Suprapubic skin (tissue), 3 donors: ENCODE results near the gene EVL.

Source experiments
- POLR2AphosphoS5 ChIP-seq, 3 donors: sonication (generic); formaldehyde crosslinking; IDR thresholded peaks; one replicate each; pipeline ENCODE4 v1.6.1; 2017; ENCODE audit warnings: antibody characterized with exemption in 3 of 3
- TF ChIP-seq, protein P1 (sequence below), 2 donors: fragments of 200-600 bp in 1 of 2; fragments of 450-650 bp in 1 of 2; sonication (generic) in 1 of 2; IDR thresholded peaks; one replicate each; pipeline ENCODE4 v1.5.1; 2016 to 2019; ENCODE audit warnings: antibody characterized with exemption in 2 of 2, mild to moderate bottlenecking in 1 of 2, moderate library complexity in 1 of 2

DNA sequence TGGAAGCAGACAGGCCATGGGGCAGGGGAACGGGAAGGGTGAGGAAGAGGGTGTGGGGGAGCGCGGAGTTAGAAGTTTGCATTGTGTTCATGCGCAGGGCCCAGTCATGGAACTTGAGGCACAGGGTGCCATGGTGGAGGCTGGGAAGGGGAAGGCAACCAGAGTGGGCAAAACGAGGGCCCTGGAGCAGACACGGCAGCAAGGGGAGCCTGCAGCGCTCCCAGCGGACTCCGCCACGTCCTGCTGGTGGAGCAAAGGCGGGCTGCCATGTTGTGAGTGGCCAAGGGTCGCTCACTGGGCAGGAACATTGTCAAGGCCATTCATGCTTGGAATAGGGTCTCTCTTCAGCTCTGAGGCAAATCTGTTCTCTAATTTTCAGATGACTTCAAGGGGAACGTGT is 73.7 kb downstream of the EVL start:
- TF ChIP-seq POLR2AphosphoS5 (IDR thresholded peaks at IDR 0.05) = no peak
- TF ChIP-seq, protein P1, sequence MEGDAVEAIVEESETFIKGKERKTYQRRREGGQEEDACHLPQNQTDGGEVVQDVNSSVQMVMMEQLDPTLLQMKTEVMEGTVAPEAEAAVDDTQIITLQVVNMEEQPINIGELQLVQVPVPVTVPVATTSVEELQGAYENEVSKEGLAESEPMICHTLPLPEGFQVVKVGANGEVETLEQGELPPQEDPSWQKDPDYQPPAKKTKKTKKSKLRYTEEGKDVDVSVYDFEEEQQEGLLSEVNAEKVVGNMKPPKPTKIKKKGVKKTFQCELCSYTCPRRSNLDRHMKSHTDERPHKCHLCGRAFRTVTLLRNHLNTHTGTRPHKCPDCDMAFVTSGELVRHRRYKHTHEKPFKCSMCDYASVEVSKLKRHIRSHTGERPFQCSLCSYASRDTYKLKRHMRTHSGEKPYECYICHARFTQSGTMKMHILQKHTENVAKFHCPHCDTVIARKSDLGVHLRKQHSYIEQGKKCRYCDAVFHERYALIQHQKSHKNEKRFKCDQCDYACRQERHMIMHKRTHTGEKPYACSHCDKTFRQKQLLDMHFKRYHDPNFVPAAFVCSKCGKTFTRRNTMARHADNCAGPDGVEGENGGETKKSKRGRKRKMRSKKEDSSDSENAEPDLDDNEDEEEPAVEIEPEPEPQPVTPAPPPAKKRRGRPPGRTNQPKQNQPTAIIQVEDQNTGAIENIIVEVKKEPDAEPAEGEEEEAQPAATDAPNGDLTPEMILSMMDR (IDR thresholded peaks at IDR 0.05) = no peak
